ENCODE results near the gene DNAI2.

DNAI2 gene

DNA sequence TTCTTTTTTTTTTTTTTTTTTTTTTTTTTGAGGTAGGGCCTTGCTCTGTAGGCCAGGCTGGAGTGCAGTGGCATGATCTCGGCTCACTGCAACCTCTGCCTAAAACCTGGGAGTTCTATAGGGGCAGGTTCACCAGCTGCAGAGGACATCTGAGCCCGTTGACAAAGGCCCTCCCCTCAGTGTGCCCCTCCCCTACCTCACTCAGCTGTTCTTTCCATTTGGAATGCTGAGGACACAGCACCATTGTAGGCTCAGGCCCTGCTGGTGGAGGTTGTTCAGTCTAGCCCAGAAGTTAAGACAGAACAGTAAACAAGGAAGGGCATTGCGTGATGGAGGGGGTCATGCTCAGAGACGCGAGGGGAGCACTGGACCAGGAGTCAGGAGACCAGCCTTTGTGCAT is 30.1 kb downstream of the DNAI2 start:
- Histone ChIP-seq H3K9me3 (ENCODE audit: control insufficient read depth, insufficient read depth, low read depth, low read length) (no peaks in the 10 kb centered on the region), H3K27ac (ENCODE audit: extremely low read depth, low read depth, low read length) (no peak overlapping the region), H3K4me1 (ENCODE audit: control insufficient read depth, insufficient read depth, low read length) (no peaks in the 10 kb centered on the region), H3K4me3 (ENCODE audit: low read depth, low read length) (no peak overlapping the region), H3K36me3 (ENCODE audit: control insufficient read depth in 2 of 2, insufficient read depth in 1 of 2, low read length in 2 of 2) (no peaks in the 10 kb centered on the region)
- POLR2A ChIA-PET: interaction anchor here (0.7 kb wide), 1 partner anchor 535 kb away, joined by 4 read pairs; no protein-coding TSS in a partner anchor
- TF ChIP-seq ZNF416 (tag by site-specific recombination; IDR thresholded peaks at IDR 0.05) (no peak), ZNF664 (tag by site-specific recombination; IDR thresholded peaks at IDR 0.05) (no peak), REPIN1 (tag by site-specific recombination; IDR thresholded peaks at IDR 0.05; ENCODE audit: low read depth) (no peak), ZNF214 (tag by site-specific recombination; IDR thresholded peaks at IDR 0.05; ENCODE audit: borderline replicate concordance) (no peak), ZNF132 (tag by site-specific recombination; IDR thresholded peaks at IDR 0.05; ENCODE audit: borderline replicate concordance) (no peak), ZNF426 (tag by site-specific recombination; IDR thresholded peaks at IDR 0.05) (no peak), ZFP3 (tag by site-specific recombination; IDR thresholded peaks at IDR 0.05; ENCODE audit: low read depth) (no peak), GLI2 (tag by site-specific recombination; IDR thresholded peaks at IDR 0.05; ENCODE audit: borderline replicate concordance, low read depth) (no peak), ZNF660 (tag by site-specific recombination; IDR thresholded peaks at IDR 0.05) (no peak), ZBTB1 (tag by site-specific recombination; IDR thresholded peaks at IDR 0.05) (no peak)
- TF ChIP-seq, protein P1, sequence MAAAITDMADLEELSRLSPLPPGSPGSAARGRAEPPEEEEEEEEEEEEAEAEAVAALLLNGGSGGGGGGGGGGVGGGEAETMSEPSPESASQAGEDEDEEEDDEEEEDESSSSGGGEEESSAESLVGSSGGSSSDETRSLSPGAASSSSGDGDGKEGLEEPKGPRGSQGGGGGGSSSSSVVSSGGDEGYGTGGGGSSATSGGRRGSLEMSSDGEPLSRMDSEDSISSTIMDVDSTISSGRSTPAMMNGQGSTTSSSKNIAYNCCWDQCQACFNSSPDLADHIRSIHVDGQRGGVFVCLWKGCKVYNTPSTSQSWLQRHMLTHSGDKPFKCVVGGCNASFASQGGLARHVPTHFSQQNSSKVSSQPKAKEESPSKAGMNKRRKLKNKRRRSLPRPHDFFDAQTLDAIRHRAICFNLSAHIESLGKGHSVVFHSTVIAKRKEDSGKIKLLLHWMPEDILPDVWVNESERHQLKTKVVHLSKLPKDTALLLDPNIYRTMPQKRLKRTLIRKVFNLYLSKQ (tag by site-specific recombination; IDR thresholded peaks at IDR 0.05; ENCODE audit: borderline replicate concordance): no peak
- TF ChIP-seq, protein P2, sequence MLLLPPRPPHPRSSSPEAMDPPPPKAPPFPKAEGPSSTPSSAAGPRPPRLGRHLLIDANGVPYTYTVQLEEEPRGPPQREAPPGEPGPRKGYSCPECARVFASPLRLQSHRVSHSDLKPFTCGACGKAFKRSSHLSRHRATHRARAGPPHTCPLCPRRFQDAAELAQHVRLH (tag by site-specific recombination; IDR thresholded peaks at IDR 0.05): no peak
- CTCF ChIA-PET: interaction anchor here (0.8 to 4.6 kb wide), 8 partner anchors 9 to 153 kb away, joined by 3 to 55 read pairs (median 4); partner anchors contain the start of gene BTBD17

DNA sequence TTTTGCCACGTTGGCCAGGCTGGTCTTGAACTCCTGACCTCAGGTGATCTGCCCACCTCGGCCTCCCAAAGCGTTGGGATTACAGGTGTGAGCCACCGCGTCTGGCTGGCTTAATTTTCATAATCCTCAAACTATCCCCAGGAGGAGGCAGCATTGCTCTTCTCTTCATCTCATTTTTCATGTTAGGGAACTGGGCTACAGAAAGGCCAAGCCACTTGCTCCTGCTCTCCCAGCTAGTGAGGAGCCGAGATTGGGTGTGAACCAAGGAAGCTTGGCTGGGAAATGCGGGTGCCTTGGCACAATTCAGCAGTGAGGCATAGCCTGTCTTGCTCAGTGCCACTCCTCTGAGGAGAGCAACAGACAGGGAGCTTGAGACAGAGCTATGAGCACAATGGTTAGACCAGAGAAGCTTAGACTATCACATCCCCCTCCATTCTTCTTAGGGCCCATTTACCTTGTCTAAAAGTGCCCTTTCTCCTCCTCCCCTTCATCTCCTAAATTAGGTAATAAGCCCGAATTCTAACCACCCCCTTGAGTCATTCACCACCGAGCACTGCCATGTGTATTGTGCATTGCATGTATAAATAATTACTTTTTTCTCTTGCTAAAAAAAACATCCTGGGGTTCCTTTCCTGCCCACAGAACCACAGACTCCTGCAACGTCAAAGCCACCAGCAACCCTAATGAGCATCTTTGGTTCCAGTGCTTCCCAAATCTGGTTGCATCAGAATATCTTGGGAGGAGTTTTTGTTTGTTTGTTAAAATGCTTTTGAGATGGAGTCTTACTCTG is 32.0 kb downstream of the DNAI2 start:
- Histone ChIP-seq H3K4me3 (ENCODE audit: low read depth, low read length) (no peak overlapping the region), H3K9me3 (ENCODE audit: control insufficient read depth, insufficient read depth, low read depth, low read length) (no peaks in the 10 kb centered on the region), H3K36me3 (ENCODE audit: control insufficient read depth in 2 of 2, insufficient read depth in 1 of 2, low read length in 2 of 2) (no peaks in the 10 kb centered on the region), H3K4me1 (ENCODE audit: control insufficient read depth, insufficient read depth, low read length) (no peaks in the 10 kb centered on the region), H3K27ac (ENCODE audit: extremely low read depth, low read depth, low read length) (no peak overlapping the region)
- ChIA-PET POLR2A (no interaction called here), CTCF (interaction anchor here (0.6 to 4.6 kb wide), 8 partner anchors 32 to 152 kb away, joined by 3 to 55 read pairs (median 5); partner anchors contain the start of gene BTBD17)
- TF ChIP-seq, protein P3, sequence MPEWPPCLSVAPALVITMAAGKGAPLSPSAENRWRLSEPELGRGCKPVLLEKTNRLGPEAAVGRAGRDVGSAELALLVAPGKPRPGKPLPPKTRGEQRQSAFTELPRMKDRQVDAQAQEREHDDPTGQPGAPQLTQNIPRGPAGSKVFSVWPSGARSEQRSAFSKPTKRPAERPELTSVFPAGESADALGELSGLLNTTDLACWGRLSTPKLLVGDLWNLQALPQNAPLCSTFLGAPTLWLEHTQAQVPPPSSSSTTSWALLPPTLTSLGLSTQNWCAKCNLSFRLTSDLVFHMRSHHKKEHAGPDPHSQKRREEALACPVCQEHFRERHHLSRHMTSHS (tag by site-specific recombination; IDR thresholded peaks at IDR 0.05): no peak
- TF ChIP-seq, protein P4, sequence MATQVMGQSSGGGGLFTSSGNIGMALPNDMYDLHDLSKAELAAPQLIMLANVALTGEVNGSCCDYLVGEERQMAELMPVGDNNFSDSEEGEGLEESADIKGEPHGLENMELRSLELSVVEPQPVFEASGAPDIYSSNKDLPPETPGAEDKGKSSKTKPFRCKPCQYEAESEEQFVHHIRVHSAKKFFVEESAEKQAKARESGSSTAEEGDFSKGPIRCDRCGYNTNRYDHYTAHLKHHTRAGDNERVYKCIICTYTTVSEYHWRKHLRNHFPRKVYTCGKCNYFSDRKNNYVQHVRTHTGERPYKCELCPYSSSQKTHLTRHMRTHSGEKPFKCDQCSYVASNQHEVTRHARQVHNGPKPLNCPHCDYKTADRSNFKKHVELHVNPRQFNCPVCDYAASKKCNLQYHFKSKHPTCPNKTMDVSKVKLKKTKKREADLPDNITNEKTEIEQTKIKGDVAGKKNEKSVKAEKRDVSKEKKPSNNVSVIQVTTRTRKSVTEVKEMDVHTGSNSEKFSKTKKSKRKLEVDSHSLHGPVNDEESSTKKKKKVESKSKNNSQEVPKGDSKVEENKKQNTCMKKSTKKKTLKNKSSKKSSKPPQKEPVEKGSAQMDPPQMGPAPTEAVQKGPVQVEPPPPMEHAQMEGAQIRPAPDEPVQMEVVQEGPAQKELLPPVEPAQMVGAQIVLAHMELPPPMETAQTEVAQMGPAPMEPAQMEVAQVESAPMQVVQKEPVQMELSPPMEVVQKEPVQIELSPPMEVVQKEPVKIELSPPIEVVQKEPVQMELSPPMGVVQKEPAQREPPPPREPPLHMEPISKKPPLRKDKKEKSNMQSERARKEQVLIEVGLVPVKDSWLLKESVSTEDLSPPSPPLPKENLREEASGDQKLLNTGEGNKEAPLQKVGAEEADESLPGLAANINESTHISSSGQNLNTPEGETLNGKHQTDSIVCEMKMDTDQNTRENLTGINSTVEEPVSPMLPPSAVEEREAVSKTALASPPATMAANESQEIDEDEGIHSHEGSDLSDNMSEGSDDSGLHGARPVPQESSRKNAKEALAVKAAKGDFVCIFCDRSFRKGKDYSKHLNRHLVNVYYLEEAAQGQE (tag by site-specific recombination; IDR thresholded peaks at IDR 0.05): no peak
- no peak for TF ChIP-seq ZNF404 (tag by site-specific recombination; IDR thresholded peaks at IDR 0.05)
- no peak for TF ChIP-seq ZNF416 (tag by site-specific recombination; IDR thresholded peaks at IDR 0.05)
- no peak for TF ChIP-seq ZNF2 (tag by site-specific recombination; IDR thresholded peaks at IDR 0.05)
- TF ChIP-seq, protein P5, sequence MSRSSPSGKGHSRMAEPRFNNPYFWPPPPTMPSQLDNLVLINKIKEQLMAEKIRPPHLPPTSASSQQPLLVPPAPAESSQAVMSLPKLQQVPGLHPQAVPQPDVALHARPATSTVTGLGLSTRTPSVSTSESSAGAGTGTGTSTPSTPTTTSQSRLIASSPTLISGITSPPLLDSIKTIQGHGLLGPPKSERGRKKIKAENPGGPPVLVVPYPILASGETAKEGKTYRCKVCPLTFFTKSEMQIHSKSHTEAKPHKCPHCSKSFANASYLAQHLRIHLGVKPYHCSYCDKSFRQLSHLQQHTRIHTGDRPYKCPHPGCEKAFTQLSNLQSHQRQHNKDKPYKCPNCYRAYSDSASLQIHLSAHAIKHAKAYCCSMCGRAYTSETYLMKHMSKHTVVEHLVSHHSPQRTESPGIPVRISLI (tag by site-specific recombination; IDR thresholded peaks at IDR 0.05): no peak
- TF ChIP-seq, protein P6, sequence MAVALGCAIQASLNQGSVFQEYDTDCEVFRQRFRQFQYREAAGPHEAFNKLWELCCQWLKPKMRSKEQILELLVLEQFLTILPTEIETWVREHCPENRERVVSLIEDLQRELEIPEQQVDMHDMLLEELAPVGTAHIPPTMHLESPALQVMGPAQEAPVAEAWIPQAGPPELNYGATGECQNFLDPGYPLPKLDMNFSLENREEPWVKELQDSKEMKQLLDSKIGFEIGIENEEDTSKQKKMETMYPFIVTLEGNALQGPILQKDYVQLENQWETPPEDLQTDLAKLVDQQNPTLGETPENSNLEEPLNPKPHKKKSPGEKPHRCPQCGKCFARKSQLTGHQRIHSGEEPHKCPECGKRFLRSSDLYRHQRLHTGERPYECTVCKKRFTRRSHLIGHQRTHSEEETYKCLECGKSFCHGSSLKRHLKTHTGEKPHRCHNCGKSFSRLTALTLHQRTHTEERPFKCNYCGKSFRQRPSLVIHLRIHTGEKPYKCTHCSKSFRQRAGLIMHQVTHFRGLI (tag by site-specific recombination; IDR thresholded peaks at IDR 0.05): no peak
- no peak for TF ChIP-seq ZBTB8A (tag by site-specific recombination; IDR thresholded peaks at IDR 0.05)
- peak; percentile 33 for TF ChIP-seq ZNF654 (tag by site-specific recombination; IDR thresholded peaks at IDR 0.05; ENCODE audit: low read depth)
